C4-2B (cell line): ENCODE measurements around the gene NECTIN1.

ENCODE experiments used
- ZFX ChIP-seq: fragments of 450-650 bp; IDR thresholded peaks from 2 replicates; pipeline ENCODE4 v1.6.1; 2017
- TF ChIP-seq, protein P1 (sequence below): fragments of 450-650 bp; conservative IDR thresholded peaks from 2 replicates; pipeline ENCODE4 v1.5.1; 2017; ENCODE audit warnings: mild to moderate bottlenecking

DNA sequence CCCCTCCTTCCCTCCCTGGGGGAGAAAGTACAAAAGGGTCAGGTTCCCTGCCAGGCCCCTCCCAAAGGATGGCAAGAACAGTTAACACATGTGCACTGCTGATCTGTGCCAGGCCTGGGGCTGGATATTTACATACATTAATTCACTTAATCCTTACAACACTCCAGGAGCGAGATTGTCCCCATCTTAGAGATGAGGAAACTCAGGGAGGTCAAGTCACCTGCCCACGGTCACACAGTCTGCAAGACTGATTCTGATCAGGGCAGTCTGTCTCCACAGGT, 36.5 kb downstream of the NECTIN1 start:
- TF ChIP-seq, protein P1, sequence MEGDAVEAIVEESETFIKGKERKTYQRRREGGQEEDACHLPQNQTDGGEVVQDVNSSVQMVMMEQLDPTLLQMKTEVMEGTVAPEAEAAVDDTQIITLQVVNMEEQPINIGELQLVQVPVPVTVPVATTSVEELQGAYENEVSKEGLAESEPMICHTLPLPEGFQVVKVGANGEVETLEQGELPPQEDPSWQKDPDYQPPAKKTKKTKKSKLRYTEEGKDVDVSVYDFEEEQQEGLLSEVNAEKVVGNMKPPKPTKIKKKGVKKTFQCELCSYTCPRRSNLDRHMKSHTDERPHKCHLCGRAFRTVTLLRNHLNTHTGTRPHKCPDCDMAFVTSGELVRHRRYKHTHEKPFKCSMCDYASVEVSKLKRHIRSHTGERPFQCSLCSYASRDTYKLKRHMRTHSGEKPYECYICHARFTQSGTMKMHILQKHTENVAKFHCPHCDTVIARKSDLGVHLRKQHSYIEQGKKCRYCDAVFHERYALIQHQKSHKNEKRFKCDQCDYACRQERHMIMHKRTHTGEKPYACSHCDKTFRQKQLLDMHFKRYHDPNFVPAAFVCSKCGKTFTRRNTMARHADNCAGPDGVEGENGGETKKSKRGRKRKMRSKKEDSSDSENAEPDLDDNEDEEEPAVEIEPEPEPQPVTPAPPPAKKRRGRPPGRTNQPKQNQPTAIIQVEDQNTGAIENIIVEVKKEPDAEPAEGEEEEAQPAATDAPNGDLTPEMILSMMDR, result no peak
- no peak for TF ChIP-seq ZFX
